A375 (cell line): ENCODE data around the gene OR1N1. TPM values are rescaled to one million over a fixed set of nuclear protein-coding genes. Genes with fewer than 3 reads are reported as not detected.

ENCODE experiments used
- total RNA-seq: library from RNA; depleted of rRNA; stranded (reverse); fragments of >200 nt; shearing (Covaris generic); gene quantifications from 2 replicates; pipeline ENCODE4 v1.2.3, GENCODE V29; 2014; rRNA removed

Gene OR1N1
- total RNA-seq: not detected in 2 replicates

GRCh38 chr9:122527193-122527592, at the start of gene OR1N1:
OR1N1 (minus strand) TSS chr9:122527293; CDS start chr9:122527293, 0 bp downstream.

DNA sequence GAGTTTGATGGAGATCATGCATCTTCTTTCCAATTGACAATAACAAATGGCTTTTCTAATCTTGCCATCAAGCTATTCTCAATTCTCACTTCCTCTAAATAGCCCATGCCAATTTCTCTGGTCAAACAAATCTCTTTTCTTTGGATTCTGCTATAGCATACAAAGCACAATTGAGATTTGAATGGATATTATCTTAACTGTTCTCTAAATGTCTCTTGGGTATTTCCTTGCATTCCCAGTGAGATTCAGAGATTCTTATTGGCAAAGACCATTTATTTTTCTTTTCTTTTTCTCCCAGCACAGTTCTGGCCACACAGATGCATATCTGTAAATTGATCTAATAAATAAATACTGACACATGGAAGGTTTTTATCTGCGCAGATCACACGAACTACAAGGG, 25.7 kb upstream of the OR1N1 start, which contains the start of gene OR1N2:
TSS of gene OR1N2 (plus strand) at position 301 of the 400 bp plus-strand sequence. CDS start 100 bp downstream, outside the sequence.

GRCh38 chr9:122518841-122519240, 8.3 kb downstream of the OR1N1 start, which contains the start of gene OR1J4:
OR1J4 (plus strand) TSS chr9:122519141; CDS start chr9:122519141, 0 bp downstream.

GRCh38 chr9:122510502-122510901, 16.6 kb downstream of the OR1N1 start, which contains the start of gene OR1J2:
OR1J2 (plus strand) TSS chr9:122510802; CDS start chr9:122510802, 0 bp downstream.

DNA sequence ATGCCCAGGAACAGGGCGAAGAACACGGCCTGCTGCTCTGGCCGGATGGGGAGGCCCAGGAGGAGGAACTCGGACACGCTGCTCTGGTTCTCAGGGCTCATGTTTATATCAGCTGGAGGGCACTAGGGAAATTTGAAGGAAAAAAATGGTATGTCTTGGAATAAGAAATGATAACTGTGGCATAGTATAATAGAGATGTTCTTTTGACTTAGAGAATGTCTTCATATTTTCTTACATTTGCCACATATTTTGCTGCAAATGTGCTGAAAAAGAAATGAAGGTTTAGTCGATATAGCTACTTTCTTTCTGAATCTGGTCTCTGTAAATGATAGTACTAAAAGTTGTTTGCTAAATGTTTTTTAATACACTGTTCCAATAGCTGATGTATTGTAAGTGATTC, 49.3 kb downstream of the OR1N1 start, which contains the start of gene OR1J1:
TSS of gene OR1J1 (minus strand) at position 101 of the 400 bp plus-strand sequence. CDS start at position 101, 0 bp downstream.

Other genes with a start within 250 kb of the OR1N1 start
- gene PTGS1, start 156.3 kb downstream of the OR1N1 start, total RNA-seq: 1.1 and 1.6 TPM in 2 replicates
- gene OR1J1, start 49.4 kb downstream of the OR1N1 start, total RNA-seq: not detected in 2 replicates
- gene OR1J2, start 16.5 kb downstream of the OR1N1 start, total RNA-seq: 0.49 TPM in 1 of 2 replicates, not detected in the other
- not detected in 2 replicates for gene OR1J4, start 8.2 kb downstream of the OR1N1 start, total RNA-seq
- not detected in 2 replicates for gene OR1N2, start 25.8 kb upstream of the OR1N1 start, total RNA-seq
- not detected in 2 replicates for gene OR1L8, start 56.1 kb upstream of the OR1N1 start, total RNA-seq
- not detected in 2 replicates for gene OR1Q1, start 87.4 kb upstream of the OR1N1 start, total RNA-seq
- not detected in 2 replicates for gene OR1B1, start 130.3 kb upstream of the OR1N1 start, total RNA-seq
- not detected in 2 replicates for gene OR1L1, start 134.4 kb upstream of the OR1N1 start, total RNA-seq
- not detected in 2 replicates for gene OR1L3, start 147.8 kb upstream of the OR1N1 start, total RNA-seq
- not detected in 2 replicates for gene OR1L4, start 196.7 kb upstream of the OR1N1 start, total RNA-seq
- gene OR1L6, start 215.0 kb upstream of the OR1N1 start, total RNA-seq: not detected in 2 replicates